Panc1 (cell line): Measurements from ENCODE around the gene TRIP4. TPM values are rescaled to one million over a fixed set of nuclear protein-coding genes. Genes with fewer than 3 reads are reported as not detected.

Source experiments
- ATAC-seq: fragments of 200-7000 bp; cut with Tn5 transposase; 2 replicates; pipeline ENCODE4 v1.9.1; 2020; ENCODE audit warnings: mild to moderate bottlenecking, moderate library complexity
- BruUV-seq: library from RNA; stranded (reverse); fragments of 400-500 nt; replicated peaks from 2 replicates; lab custom pipeline; 2021; lab: Mats Ljungman, UMichigan
- CTCF ChIA-PET: fragments of 300-600 bp; sonication (Branson Sonifier 250); formaldehyde crosslinking; loops from one replicate; lab custom pipeline; 2022; ENCODE audit warnings: antibody characterized with exemption; lab: Charles Lee
- POLR2A ChIA-PET: fragments of 300-600 bp; sonication (Branson Sonifier 250); formaldehyde crosslinking; loops from one replicate; lab custom pipeline; 2022; ENCODE audit warnings: antibody characterized with exemption; lab: Charles Lee
- DNase-seq: peaks from one replicate; pipeline ENCODE4 v3.0.0-alpha.2; 2010; ENCODE audit warnings: low read depth, low spot score
- H3K27ac ChIP-seq: 2 replicates; pipeline ENCODE4 v1.5.1; 2011; ENCODE audit warnings: mild to moderate bottlenecking, low read length, inconsistent platforms
- H3K27me3 ChIP-seq: fragments of 200-500 bp; sonication (Bioruptor generic); 2 replicates; pipeline ENCODE4 v1.6.0; 2014; ENCODE audit warnings: low read length, inconsistent platforms; ENCODE audit not compliant: control insufficient read depth, insufficient read depth
- H3K36me3 ChIP-seq: fragments of 200-500 bp; sonication (Bioruptor generic); 2 replicates; pipeline ENCODE4 v1.5.1; 2014; ENCODE audit warnings: inconsistent platforms, mild to moderate bottlenecking, low read length, moderate library complexity; ENCODE audit not compliant: control insufficient read depth, insufficient read depth
- H3K4me1 ChIP-seq: 2 replicates; pipeline ENCODE4 v1.5.1; 2011; ENCODE audit warnings: inconsistent platforms, mild to moderate bottlenecking, low read length, moderate library complexity; ENCODE audit not compliant: control insufficient read depth, insufficient read depth
- H3K4me3 ChIP-seq, 2 experiments: 2 replicates each; pipeline ENCODE4 v1.5.1; 2011 to 2012; ENCODE audit warnings: low read depth in 2 of 2, low read length in 2 of 2, mild to moderate bottlenecking in 2 of 2, inconsistent platforms in 1 of 2, moderate library complexity in 1 of 2
- H3K9me3 ChIP-seq: fragments of 200-500 bp; sonication (Bioruptor generic); 2 replicates; pipeline ENCODE4 v1.5.1; 2014; ENCODE audit warnings: low read depth, mild to moderate bottlenecking, inconsistent platforms, low read length, moderate library complexity; ENCODE audit not compliant: control insufficient read depth, insufficient read depth
- POLR2AphosphoS5 ChIP-seq: IDR thresholded peaks from 2 replicates; pipeline ENCODE4 v1.6.1; 2012; ENCODE audit warnings: mild to moderate bottlenecking, low read depth, low read length, moderate library complexity
- SIN3A ChIP-seq: IDR thresholded peaks from 2 replicates; pipeline ENCODE4 v1.6.1; 2012; ENCODE audit warnings: low read depth, mild to moderate bottlenecking, low read length, moderate library complexity, borderline replicate concordance; ENCODE audit not compliant: insufficient read depth
- TCF7L2 ChIP-seq: IDR thresholded peaks from 2 replicates; pipeline ENCODE4 v1.6.1; 2011; ENCODE audit warnings: mild to moderate bottlenecking, low read depth, low read length, inconsistent platforms
- in situ Hi-C: cut with HindIII; loops from 2 replicates; pipeline ENCODE4 v1.10.0; 2016; ENCODE audit warnings: low sequenced_read_pairs, low pct_unique_long_range_greater_than_20kb
- intact Hi-C: fragments of 100-400 bp; cut with micrococcal nuclease; formaldehyde crosslinking; loops from one replicate; pipeline ENCODE4 v1.10.0; 2022; ENCODE audit not compliant: unreplicated experiment
- total RNA-seq: library from RNA; stranded (reverse); gene quantifications from one replicate; pipeline ENCODE4 v1.2.1, GENCODE V29; 2021; ENCODE audit not compliant: unreplicated experiment
- TF ChIP-seq, protein P1 (sequence below), 2 experiments: IDR thresholded peaks; 2 replicates each; pipeline ENCODE4 v1.6.1; 2011 to 2012; ENCODE audit warnings: low read depth in 2 of 2, control low read depth in 1 of 2, low read length in 1 of 2, mild to moderate bottlenecking in 1 of 2, moderate library complexity in 1 of 2; ENCODE audit not compliant: insufficient read depth in 1 of 2
- TF ChIP-seq, protein P2 (sequence below): fragments of 450-650 bp; IDR thresholded peaks from 2 replicates; pipeline ENCODE4 v1.5.1; 2017; ENCODE audit warnings: mild to moderate bottlenecking

The TRIP4 gene
- total RNA-seq, 1 experiment from 2014 or later: 42.8 TPM

DNA sequence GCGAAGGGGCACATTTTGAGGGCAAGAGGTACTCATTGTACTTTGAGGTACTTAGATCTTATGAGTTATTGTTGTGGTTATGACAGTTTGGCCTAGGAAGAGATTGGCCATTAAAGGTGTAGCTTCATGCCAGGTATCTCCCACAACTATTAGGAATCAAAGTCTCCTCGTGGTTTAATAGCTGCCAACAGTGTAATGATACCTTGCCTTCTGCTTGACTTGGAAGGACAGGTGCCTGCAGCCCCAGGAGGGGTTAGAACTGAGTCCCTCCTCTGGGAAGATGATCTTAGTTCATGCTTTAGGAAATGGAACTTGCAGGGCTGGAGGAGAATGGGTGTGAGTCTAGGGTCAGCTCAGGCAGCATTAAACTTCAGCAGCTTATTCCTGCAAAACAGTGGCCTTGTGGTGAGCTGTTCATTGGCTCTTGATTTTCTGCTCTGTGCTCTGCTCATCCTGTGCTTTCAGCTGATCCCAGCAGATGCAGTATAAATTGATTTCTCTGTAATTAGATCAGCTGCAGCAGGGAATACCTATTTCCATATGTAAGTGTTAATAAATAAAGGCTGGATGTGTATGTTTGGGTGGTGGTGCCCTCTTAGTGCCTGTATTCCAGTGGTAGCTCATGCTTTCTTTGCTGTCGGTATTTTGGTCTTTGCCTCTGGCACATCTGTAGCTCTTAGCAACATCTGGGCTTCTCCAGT is 113.2 kb downstream of the TRIP4 start:
- no TSS peak for BruUV-seq
- DNase-seq (no peak), ATAC-seq (no peak)
- Histone ChIP-seq H3K36me3 (peaks cover 4% of the 10 kb centered on the region; the same call in 1 of the 2 replicates), H3K27ac (no peak overlapping the region), H3K4me3 (no peak overlapping the region), H3K4me1 (no peaks in the 10 kb centered on the region; the same call in 1 of the 2 replicates), H3K9me3 (no peaks in the 10 kb centered on the region), H3K27me3 (no peaks in the 10 kb centered on the region)
- ChIA-PET POLR2A (no interaction called here), CTCF (no interaction called here)
- no peak for TF ChIP-seq TCF7L2
- TF ChIP-seq SIN3A: no peak
- TF ChIP-seq POLR2AphosphoS5: no peak
- TF ChIP-seq, protein P1, sequence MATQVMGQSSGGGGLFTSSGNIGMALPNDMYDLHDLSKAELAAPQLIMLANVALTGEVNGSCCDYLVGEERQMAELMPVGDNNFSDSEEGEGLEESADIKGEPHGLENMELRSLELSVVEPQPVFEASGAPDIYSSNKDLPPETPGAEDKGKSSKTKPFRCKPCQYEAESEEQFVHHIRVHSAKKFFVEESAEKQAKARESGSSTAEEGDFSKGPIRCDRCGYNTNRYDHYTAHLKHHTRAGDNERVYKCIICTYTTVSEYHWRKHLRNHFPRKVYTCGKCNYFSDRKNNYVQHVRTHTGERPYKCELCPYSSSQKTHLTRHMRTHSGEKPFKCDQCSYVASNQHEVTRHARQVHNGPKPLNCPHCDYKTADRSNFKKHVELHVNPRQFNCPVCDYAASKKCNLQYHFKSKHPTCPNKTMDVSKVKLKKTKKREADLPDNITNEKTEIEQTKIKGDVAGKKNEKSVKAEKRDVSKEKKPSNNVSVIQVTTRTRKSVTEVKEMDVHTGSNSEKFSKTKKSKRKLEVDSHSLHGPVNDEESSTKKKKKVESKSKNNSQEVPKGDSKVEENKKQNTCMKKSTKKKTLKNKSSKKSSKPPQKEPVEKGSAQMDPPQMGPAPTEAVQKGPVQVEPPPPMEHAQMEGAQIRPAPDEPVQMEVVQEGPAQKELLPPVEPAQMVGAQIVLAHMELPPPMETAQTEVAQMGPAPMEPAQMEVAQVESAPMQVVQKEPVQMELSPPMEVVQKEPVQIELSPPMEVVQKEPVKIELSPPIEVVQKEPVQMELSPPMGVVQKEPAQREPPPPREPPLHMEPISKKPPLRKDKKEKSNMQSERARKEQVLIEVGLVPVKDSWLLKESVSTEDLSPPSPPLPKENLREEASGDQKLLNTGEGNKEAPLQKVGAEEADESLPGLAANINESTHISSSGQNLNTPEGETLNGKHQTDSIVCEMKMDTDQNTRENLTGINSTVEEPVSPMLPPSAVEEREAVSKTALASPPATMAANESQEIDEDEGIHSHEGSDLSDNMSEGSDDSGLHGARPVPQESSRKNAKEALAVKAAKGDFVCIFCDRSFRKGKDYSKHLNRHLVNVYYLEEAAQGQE (IDR thresholded peaks at IDR 0.05; ENCODE audit: insufficient read depth in 1 of 2, low read depth in 2 of 2, low read length in 1 of 2): no peak
- TF ChIP-seq, protein P2, sequence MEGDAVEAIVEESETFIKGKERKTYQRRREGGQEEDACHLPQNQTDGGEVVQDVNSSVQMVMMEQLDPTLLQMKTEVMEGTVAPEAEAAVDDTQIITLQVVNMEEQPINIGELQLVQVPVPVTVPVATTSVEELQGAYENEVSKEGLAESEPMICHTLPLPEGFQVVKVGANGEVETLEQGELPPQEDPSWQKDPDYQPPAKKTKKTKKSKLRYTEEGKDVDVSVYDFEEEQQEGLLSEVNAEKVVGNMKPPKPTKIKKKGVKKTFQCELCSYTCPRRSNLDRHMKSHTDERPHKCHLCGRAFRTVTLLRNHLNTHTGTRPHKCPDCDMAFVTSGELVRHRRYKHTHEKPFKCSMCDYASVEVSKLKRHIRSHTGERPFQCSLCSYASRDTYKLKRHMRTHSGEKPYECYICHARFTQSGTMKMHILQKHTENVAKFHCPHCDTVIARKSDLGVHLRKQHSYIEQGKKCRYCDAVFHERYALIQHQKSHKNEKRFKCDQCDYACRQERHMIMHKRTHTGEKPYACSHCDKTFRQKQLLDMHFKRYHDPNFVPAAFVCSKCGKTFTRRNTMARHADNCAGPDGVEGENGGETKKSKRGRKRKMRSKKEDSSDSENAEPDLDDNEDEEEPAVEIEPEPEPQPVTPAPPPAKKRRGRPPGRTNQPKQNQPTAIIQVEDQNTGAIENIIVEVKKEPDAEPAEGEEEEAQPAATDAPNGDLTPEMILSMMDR: no peak
- intact Hi-C loops: no loop called here
- in situ Hi-C loops: no loop called here

DNA sequence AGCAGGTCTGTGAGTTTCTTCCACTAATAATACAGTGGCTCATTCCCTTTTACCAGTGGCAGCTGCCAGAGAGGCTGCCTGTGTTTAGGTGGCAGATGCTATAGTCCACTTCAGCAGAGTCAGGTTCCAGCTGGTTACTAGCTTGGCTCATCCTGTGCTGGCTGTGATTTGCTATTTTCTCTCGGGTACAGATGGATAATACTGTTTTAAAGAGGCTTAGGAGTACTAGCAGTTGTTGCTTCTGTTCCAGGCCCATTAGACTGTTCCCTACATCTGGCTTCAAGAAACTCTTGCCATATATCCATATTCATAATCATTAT is 113.7 kb downstream of the TRIP4 start:
- CTCF ChIA-PET: no interaction called here
- TF ChIP-seq SIN3A: no peak
- no peak for TF ChIP-seq TCF7L2
- TF ChIP-seq POLR2AphosphoS5: no peak
- TF ChIP-seq, protein P2: no peak
- TF ChIP-seq, protein P1 (IDR thresholded peaks at IDR 0.05; ENCODE audit: insufficient read depth in 1 of 2, low read depth in 2 of 2, low read length in 1 of 2): no peak
- no peaks in the 10 kb centered on the region for H3K27me3 ChIP-seq
- no peak overlapping the region for H3K27ac ChIP-seq
- H3K36me3 ChIP-seq: peaks cover 4% of the 10 kb centered on the region; the same call in 1 of the 2 replicates
- ATAC-seq (no peak), DNase-seq (no peak)
- H3K4me3 ChIP-seq: no peak overlapping the region
- in situ Hi-C loops: no loop called here
- no peaks in the 10 kb centered on the region for H3K9me3 ChIP-seq
- intact Hi-C loops: no loop called here
- POLR2A ChIA-PET: no interaction called here
- no peaks in the 10 kb centered on the region; the same call in 1 of the 2 replicates for H3K4me1 ChIP-seq
- no TSS peak for BruUV-seq
